WTC11 (cell line): ENCODE measurements around the gene CD44. TPM values are rescaled to one million over a fixed set of nuclear protein-coding genes. Genes with fewer than 3 reads are reported as not detected.

ENCODE experiments used
- ATAC-seq: fragments of 200-7000 bp; cut with Tn5 transposase; 2 replicates; pipeline ENCODE4 v1.10.0; 2021; ENCODE audit warnings: mild to moderate bottlenecking, moderate library complexity
- CTCF ChIA-PET: fragments of 300-600 bp; sonication (Branson Sonifier 250); formaldehyde crosslinking; loops from one replicate; lab custom pipeline; 2021; ENCODE audit warnings: antibody characterized with exemption; lab: Charles Lee
- POLR2A ChIA-PET: fragments of 350-600 bp; sonication (Branson Sonifier 250); formaldehyde crosslinking; loops from one replicate; lab custom pipeline; 2021; ENCODE audit warnings: antibody characterized with exemption; lab: Charles Lee
- DNase-seq: peaks from one replicate; pipeline ENCODE4 v3.0.0; 2021; ENCODE audit warnings: low spot score
- H3K27ac Mint-ChIP-seq: 2 replicates; pipeline ENCODE4 v1.8.0; 2021; ENCODE audit warnings: mixed read lengths
- H3K27me3 Mint-ChIP-seq: 2 replicates; pipeline ENCODE4 v1.8.0; 2021; ENCODE audit warnings: low read depth, mild to moderate bottlenecking, moderate library complexity, mixed read lengths
- H3K36me3 Mint-ChIP-seq: 2 replicates; pipeline ENCODE4 v1.8.0; 2021; ENCODE audit warnings: mixed read lengths
- H3K4me1 Mint-ChIP-seq: 2 replicates; pipeline ENCODE4 v1.8.0; 2022; ENCODE audit warnings: mixed read lengths
- H3K4me3 Mint-ChIP-seq: 2 replicates; pipeline ENCODE4 v1.8.0; 2021; ENCODE audit warnings: mild to moderate bottlenecking, moderate library complexity, mixed read lengths
- H3K9me3 Mint-ChIP-seq: 2 replicates; pipeline ENCODE4 v1.8.0; 2021; ENCODE audit warnings: mixed read lengths
- ESRRA ChIP-seq: sonication (generic); formaldehyde crosslinking; IDR thresholded peaks from 2 replicates; pipeline ENCODE4 v1.8.1; 2022; ENCODE audit warnings: mild to moderate bottlenecking, missing genetic modification reagents, borderline replicate concordance
- HMGXB4 ChIP-seq: sonication (generic); formaldehyde crosslinking; IDR thresholded peaks from 2 replicates; pipeline ENCODE4 v1.8.1; 2023; ENCODE audit warnings: mild to moderate bottlenecking, moderate library complexity, missing genetic modification reagents
- IRF1 ChIP-seq: sonication (generic); formaldehyde crosslinking; IDR thresholded peaks from 2 replicates; pipeline ENCODE4 v1.8.0; 2023; ENCODE audit warnings: missing genetic modification reagents
- JAZF1 ChIP-seq: fragments of 250-450 bp; sonication (Bioruptor Pico); IDR thresholded peaks from 2 replicates; pipeline ENCODE4 v1.9.0; 2021; ENCODE audit warnings: moderate library complexity, mild to moderate bottlenecking, inconsistent platforms
- TEAD1 ChIP-seq: sonication (generic); formaldehyde crosslinking; IDR thresholded peaks from 2 replicates; pipeline ENCODE4 v1.8.0; 2022; ENCODE audit warnings: mild to moderate bottlenecking, missing genetic modification reagents
- ZNF138 ChIP-seq: sonication (generic); formaldehyde crosslinking; conservative IDR thresholded peaks from 2 replicates; pipeline ENCODE4 v1.8.1; 2022; ENCODE audit warnings: mild to moderate bottlenecking, moderate library complexity, missing genetic modification reagents
- total RNA-seq: library from RNA; stranded (reverse); gene quantifications from 3 replicates; pipeline ENCODE4 v1.2.3, GENCODE V29; 2021
- TF ChIP-seq, protein P1 (sequence below): sonication (generic); formaldehyde crosslinking; IDR thresholded peaks from 2 replicates; pipeline ENCODE4 v1.8.1; 2022; ENCODE audit warnings: low read depth, mild to moderate bottlenecking, moderate library complexity, missing genetic modification reagents, borderline replicate concordance
- TF ChIP-seq, protein P2 (sequence below): fragments of 250-450 bp; sonication (Bioruptor Pico); IDR thresholded peaks from 2 replicates; pipeline ENCODE4 v1.9.0; 2021; ENCODE audit warnings: mild to moderate bottlenecking
- TF ChIP-seq, protein P3 (sequence below): fragments of 250-450 bp; sonication (Bioruptor Pico); IDR thresholded peaks from 2 replicates; pipeline ENCODE4 v1.9.0; 2021; ENCODE audit warnings: mild to moderate bottlenecking, borderline replicate concordance
- TF ChIP-seq, protein P4 (sequence below): sonication (generic); formaldehyde crosslinking; IDR thresholded peaks from 2 replicates; pipeline ENCODE4 v1.8.0; 2022; ENCODE audit warnings: mild to moderate bottlenecking, missing genetic modification reagents

Gene CD44
- total RNA-seq, 1 experiment from 2014 or later, result 12.0 TPM

GRCh38 chr11:35265755-35266454 is 126.9 kb downstream of the CD44 start:
- H3K27ac Mint-ChIP-seq, result no peak overlapping the region
- POLR2A ChIA-PET, result no interaction called here
- no peak overlapping the region for H3K4me3 Mint-ChIP-seq
- H3K36me3 Mint-ChIP-seq, result no peaks in the 10 kb centered on the region
- no peak for DNase-seq
- H3K4me1 Mint-ChIP-seq, result no peaks in the 10 kb centered on the region
- H3K27me3 Mint-ChIP-seq, result no peaks in the 10 kb centered on the region
- TF ChIP-seq, protein P1, sequence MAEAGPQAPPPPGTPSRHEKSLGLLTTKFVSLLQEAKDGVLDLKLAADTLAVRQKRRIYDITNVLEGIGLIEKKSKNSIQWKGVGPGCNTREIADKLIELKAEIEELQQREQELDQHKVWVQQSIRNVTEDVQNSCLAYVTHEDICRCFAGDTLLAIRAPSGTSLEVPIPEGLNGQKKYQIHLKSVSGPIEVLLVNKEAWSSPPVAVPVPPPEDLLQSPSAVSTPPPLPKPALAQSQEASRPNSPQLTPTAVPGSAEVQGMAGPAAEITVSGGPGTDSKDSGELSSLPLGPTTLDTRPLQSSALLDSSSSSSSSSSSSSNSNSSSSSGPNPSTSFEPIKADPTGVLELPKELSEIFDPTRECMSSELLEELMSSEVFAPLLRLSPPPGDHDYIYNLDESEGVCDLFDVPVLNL (CRISPR knock-in tag), result no peak
- TF ChIP-seq, protein P2, sequence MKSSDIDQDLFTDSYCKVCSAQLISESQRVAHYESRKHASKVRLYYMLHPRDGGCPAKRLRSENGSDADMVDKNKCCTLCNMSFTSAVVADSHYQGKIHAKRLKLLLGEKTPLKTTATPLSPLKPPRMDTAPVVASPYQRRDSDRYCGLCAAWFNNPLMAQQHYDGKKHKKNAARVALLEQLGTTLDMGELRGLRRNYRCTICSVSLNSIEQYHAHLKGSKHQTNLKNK (CRISPR knock-in tag), result no peak
- TF ChIP-seq, protein P3, sequence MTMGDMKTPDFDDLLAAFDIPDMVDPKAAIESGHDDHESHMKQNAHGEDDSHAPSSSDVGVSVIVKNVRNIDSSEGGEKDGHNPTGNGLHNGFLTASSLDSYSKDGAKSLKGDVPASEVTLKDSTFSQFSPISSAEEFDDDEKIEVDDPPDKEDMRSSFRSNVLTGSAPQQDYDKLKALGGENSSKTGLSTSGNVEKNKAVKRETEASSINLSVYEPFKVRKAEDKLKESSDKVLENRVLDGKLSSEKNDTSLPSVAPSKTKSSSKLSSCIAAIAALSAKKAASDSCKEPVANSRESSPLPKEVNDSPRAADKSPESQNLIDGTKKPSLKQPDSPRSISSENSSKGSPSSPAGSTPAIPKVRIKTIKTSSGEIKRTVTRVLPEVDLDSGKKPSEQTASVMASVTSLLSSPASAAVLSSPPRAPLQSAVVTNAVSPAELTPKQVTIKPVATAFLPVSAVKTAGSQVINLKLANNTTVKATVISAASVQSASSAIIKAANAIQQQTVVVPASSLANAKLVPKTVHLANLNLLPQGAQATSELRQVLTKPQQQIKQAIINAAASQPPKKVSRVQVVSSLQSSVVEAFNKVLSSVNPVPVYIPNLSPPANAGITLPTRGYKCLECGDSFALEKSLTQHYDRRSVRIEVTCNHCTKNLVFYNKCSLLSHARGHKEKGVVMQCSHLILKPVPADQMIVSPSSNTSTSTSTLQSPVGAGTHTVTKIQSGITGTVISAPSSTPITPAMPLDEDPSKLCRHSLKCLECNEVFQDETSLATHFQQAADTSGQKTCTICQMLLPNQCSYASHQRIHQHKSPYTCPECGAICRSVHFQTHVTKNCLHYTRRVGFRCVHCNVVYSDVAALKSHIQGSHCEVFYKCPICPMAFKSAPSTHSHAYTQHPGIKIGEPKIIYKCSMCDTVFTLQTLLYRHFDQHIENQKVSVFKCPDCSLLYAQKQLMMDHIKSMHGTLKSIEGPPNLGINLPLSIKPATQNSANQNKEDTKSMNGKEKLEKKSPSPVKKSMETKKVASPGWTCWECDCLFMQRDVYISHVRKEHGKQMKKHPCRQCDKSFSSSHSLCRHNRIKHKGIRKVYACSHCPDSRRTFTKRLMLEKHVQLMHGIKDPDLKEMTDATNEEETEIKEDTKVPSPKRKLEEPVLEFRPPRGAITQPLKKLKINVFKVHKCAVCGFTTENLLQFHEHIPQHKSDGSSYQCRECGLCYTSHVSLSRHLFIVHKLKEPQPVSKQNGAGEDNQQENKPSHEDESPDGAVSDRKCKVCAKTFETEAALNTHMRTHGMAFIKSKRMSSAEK (CRISPR knock-in tag), result no peak
- no peak for TF ChIP-seq TEAD1 (CRISPR knock-in tag)
- CTCF ChIA-PET, result interaction anchor here (2.2 kb wide), 1 partner anchor 40 kb away, joined by 10 read pairs; no protein-coding TSS in a partner anchor
- no peaks in the 10 kb centered on the region for H3K9me3 Mint-ChIP-seq
- no peak for ATAC-seq

DNA sequence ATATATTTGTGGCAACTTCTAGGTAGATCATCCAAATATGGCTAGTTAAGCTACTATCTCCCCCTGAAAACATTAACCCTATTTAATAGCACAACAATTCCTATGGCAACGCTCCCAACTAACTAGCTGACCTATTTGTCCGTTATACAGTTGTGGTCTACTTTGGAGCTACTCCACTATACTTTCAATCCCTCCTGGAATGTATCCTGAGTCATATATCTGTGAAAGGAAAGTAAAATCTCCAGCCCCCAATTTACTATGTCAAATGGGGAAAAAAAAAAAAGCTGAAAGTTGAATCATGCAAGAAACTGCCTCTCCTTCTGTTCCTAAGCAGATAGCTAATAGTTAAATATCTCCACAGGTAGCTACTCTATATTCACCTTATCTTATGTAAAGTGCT is 128.5 kb downstream of the CD44 start:
- ATAC-seq (no peak), DNase-seq (no peak)
- H3K4me1 Mint-ChIP-seq, result no peaks in the 10 kb centered on the region
- POLR2A ChIA-PET, result no interaction called here
- no peak overlapping the region for H3K4me3 Mint-ChIP-seq
- CTCF ChIA-PET, result interaction anchor here (1.4 to 2.2 kb wide), 2 partner anchors 30 to 38 kb away, joined by 3 to 10 read pairs; no protein-coding TSS in a partner anchor
- no peaks in the 10 kb centered on the region for H3K36me3 Mint-ChIP-seq
- H3K27ac Mint-ChIP-seq, result no peak overlapping the region
- no peak for TF ChIP-seq ESRRA (CRISPR knock-in tag)
- TF ChIP-seq ZNF138 (CRISPR knock-in tag), result no peak
- TF ChIP-seq IRF1 (CRISPR knock-in tag), result no peak
- no peak for TF ChIP-seq JAZF1 (CRISPR knock-in tag)
- TF ChIP-seq HMGXB4 (CRISPR knock-in tag), result no peak
- TF ChIP-seq, protein P4, sequence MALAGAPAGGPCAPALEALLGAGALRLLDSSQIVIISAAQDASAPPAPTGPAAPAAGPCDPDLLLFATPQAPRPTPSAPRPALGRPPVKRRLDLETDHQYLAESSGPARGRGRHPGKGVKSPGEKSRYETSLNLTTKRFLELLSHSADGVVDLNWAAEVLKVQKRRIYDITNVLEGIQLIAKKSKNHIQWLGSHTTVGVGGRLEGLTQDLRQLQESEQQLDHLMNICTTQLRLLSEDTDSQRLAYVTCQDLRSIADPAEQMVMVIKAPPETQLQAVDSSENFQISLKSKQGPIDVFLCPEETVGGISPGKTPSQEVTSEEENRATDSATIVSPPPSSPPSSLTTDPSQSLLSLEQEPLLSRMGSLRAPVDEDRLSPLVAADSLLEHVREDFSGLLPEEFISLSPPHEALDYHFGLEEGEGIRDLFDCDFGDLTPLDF (CRISPR knock-in tag), result no peak
- H3K9me3 Mint-ChIP-seq, result 0 out of 2 replicates have a peak, but pooled peaks cover 4% of the 10 kb centered on the region
- H3K27me3 Mint-ChIP-seq, result no peaks in the 10 kb centered on the region; the same call in 1 of the 2 replicates
